Dermis microvascular lymphatic vessel endothelial cell (primary cell): ENCODE data around the gene COL4A2. TPM values are rescaled to one million over a fixed set of nuclear protein-coding genes. Genes with fewer than 3 reads are reported as not detected.

Source experiments
- DNase-seq, 2 donors: peaks; one replicate each; pipeline versions ENCODE4 v3.0.0 to v3.0.0-alpha.2; 2010; ENCODE audit warnings: low read depth in 2 of 2
- total RNA-seq: library from RNA; depleted of rRNA; stranded (reverse); fragments of >200 nt; gene quantifications from 2 replicates; pipeline ENCODE4 v1.2.1, GENCODE V29; 2014

COL4A2 gene
- total RNA-seq, 1 donor from 2014 or later: 626 TPM

- no peak for DNase-seq
Observed at GRCh38 chr13:110554227-110554836, 247.2 kb downstream of the COL4A2 start.

- DNase-seq: no peak
Observed at GRCh38 chr13:110554946-110555345, 247.9 kb downstream of the COL4A2 start.

GRCh38 chr13:110555601-110556223 is 248.6 kb downstream of the COL4A2 start:
- DNase-seq: no peak

- no peak for DNase-seq
Observed at GRCh38 chr13:110556224-110556606, 249.1 kb downstream of the COL4A2 start.

- no peak for DNase-seq
Observed at GRCh38 chr13:110557082-110557481, 250.0 kb downstream of the COL4A2 start.

GRCh38 chr13:110557610-110558305 is 250.7 kb downstream of the COL4A2 start:
- DNase-seq: no peak

GRCh38 chr13:110559429-110559943 is 252.4 kb downstream of the COL4A2 start:
- DNase-seq: no peak

GRCh38 chr13:110559986-110560385 is 252.9 kb downstream of the COL4A2 start:
- DNase-seq: no peak

- DNase-seq: peak in 1 of 2 donors; percentile 40
Observed at GRCh38 chr13:110560601-110561343, 253.7 kb downstream of the COL4A2 start.

- peak; percentile 40 to 70 for DNase-seq
Observed at GRCh38 chr13:110561344-110562035, 254.4 kb downstream of the COL4A2 start, which contains the start of gene RAB20. TSS of gene RAB20 (minus strand) at chr13:110561722. CDS start at chr13:110561519, 203 bp downstream.

GRCh38 chr13:110562036-110562597 is 255.0 kb downstream of the COL4A2 start:
- DNase-seq: no peak

Other genes starting within 250 kb of the COL4A2 start
- gene COL4A1, start 127 bp upstream of the COL4A2 start, total RNA-seq: 1,098 and 1,589 TPM in 2 replicates